Activated CD8-positive, alpha-beta T cell treated with anti-CD3 and anti-CD28 coated beads, Interleukin-2, amount 10 ng/mL, durations not matched to agents 7 days and 5 days (primary cell): ENCODE measurements around the gene C4orf33. TPM values are rescaled to one million over a fixed set of nuclear protein-coding genes. Genes with fewer than 3 reads are reported as not detected.

ENCODE experiments used
- ATAC-seq: fragments of 150-1000 bp; cut with Tn5 transposase; one replicate; pipeline ENCODE4 v1.10.0; 2021; ENCODE audit warnings: moderate library complexity
- CTCF ChIA-PET: fragments of 350-600 bp; sonication (Branson Sonifier 250); formaldehyde crosslinking; loops from one replicate; lab custom pipeline; 2021; ENCODE audit warnings: antibody characterized with exemption; lab: Charles Lee
- POLR2A ChIA-PET: fragments of 350-600 bp; sonication (Branson Sonifier 250); formaldehyde crosslinking; loops from one replicate; lab custom pipeline; 2021; ENCODE audit warnings: antibody characterized with exemption; lab: Charles Lee
- DNase-seq: peaks from one replicate; pipeline ENCODE4 v3.0.0-alpha.2; 2020
- H3K27ac Mint-ChIP-seq: one replicate; pipeline ENCODE4 v1.8.0; 2021; ENCODE audit warnings: mild to moderate bottlenecking, mixed read lengths
- H3K27me3 Mint-ChIP-seq: one replicate; pipeline ENCODE4 v1.8.0; 2021; ENCODE audit warnings: low read depth, mixed read lengths
- H3K36me3 Mint-ChIP-seq: one replicate; pipeline ENCODE4 v1.8.0; 2021; ENCODE audit warnings: low read depth, mixed read lengths
- H3K4me1 Mint-ChIP-seq: one replicate; pipeline ENCODE4 v1.8.0; 2021; ENCODE audit warnings: low read depth, mixed read lengths
- H3K4me3 Mint-ChIP-seq: one replicate; pipeline ENCODE4 v1.8.0; 2021; ENCODE audit warnings: mild to moderate bottlenecking, mixed read lengths
- H3K9me3 Mint-ChIP-seq: one replicate; pipeline ENCODE4 v1.8.0; 2022; ENCODE audit warnings: mixed read lengths; ENCODE audit not compliant: insufficient read depth
- total RNA-seq, 2 experiments: library from RNA; stranded (reverse); gene quantifications; one replicate each; pipeline ENCODE4 v1.2.3, GENCODE V29; 2021

Gene C4orf33
- total RNA-seq, 2 experiments from 2014 or later, result 20.3 to 22.0 TPM

DNA sequence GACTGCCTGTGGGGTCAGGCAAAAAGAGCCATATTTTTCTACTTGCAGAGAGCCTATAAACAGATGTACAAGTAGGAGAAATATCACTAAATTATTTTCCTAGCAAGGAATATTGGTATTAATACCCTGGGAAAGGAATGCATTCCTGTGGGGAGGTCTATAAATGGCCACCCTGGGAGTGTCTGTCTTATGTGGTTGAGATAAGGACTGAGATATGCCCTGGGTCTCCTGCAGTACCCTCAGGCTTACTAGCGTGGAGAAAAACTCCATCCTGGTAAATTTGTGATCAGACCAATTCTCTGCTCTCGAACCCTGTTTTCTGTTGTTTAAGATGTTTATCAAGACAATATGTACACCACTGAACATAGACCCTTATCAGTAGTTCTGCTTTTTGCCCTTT, 35.4 kb downstream of the C4orf33 start:
- POLR2A ChIA-PET, result no interaction called here
- Mint-ChIP-seq H3K9me3 (no peaks in the 10 kb centered on the region), H3K36me3 (no peaks in the 10 kb centered on the region), H3K27me3 (no peaks in the 10 kb centered on the region), H3K4me3 (no peak overlapping the region), H3K4me1 (no peaks in the 10 kb centered on the region), H3K27ac (no peak overlapping the region)
- no peak for DNase-seq
- no peak for ATAC-seq
- CTCF ChIA-PET, result no interaction called here

DNA sequence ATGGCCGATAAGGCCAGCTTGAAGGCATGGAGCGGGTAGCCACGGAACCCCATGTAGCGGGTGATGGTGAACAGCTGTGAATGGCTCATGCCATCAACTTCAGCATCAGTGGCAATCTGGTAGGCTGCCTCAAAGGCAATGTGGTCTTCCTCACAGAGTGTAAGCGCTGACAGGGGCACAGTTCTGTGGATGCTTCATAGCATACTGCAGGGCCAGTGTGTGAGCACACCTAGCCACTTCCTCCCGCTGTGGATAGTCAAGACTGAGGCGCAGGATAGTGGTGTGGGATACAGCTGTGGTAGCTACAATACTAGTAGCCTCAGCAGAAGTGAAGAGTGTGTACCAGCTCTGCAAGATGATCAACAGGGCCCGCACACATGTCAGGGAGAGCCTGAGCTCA, 40.5 kb downstream of the C4orf33 start:
- DNase-seq, result no peak
- ChIA-PET CTCF (no interaction called here), POLR2A (no interaction called here)
- H3K4me3 Mint-ChIP-seq, result no peak overlapping the region
- no peaks in the 10 kb centered on the region for H3K36me3 Mint-ChIP-seq
- ATAC-seq, result no peak
- H3K4me1 Mint-ChIP-seq, result no peaks in the 10 kb centered on the region
- H3K27me3 Mint-ChIP-seq, result peaks cover 4% of the 10 kb centered on the region
- H3K9me3 Mint-ChIP-seq, result no peaks in the 10 kb centered on the region
- H3K27ac Mint-ChIP-seq, result no peak overlapping the region

DNA sequence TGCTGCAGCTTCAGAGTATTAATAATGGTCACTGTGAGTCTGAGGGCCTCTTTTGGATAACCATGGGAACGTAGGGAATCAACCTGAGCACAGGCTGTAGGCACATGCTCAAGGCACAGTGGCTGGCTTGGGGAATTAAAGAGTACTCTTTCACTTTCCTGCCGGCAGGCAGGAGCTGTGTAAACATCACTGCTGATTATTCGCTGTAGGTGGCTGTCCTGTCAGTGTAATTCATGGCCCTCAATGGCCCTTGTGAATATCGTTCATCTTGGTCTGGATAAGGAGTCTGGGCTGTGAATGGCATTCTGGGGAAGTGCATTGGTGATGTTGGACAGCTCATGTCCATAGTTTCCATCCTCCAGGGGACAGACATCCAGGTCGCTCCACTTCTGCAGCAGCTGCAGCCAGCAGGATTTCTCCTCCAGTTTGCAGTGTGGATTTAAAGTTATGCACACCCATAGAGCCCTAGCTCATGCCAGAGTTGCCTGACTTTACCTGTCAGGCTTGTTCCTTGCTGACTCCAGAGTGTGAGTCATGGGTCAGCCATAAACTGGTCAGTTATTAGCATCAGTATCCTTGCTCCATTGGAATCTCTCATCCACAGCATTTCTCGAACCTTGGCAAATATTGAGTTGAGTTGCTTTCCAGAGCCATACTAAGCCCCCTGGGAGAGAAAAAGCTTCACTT, 43.0 kb downstream of the C4orf33 start:
- no peak overlapping the region for H3K4me3 Mint-ChIP-seq
- peaks cover 14% of the 10 kb centered on the region for H3K27me3 Mint-ChIP-seq
- DNase-seq (no peak), ATAC-seq (no peak)
- CTCF ChIA-PET, result no interaction called here
- no peak overlapping the region for H3K27ac Mint-ChIP-seq
- no peaks in the 10 kb centered on the region for H3K9me3 Mint-ChIP-seq
- POLR2A ChIA-PET, result no interaction called here
- no peaks in the 10 kb centered on the region for H3K36me3 Mint-ChIP-seq
- H3K4me1 Mint-ChIP-seq, result no peaks in the 10 kb centered on the region

DNA sequence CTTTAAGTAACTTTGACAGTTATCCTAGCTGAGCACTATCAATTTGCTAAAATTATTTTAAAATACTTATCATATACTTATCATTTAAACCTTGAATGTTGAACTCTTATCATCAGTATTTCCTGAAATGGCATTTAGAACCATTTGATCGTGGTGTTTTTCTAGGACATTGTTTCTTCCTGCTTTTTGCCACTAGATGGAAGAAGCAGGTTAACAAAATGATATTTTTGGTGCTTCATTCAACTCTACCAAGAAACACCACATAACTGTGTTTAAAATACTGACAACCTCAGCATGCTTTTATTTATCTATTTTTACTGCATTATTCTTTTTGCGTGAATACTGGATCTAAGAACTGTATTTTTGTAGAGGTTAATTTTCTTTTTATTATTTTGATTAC, 44.6 kb downstream of the C4orf33 start:
- no peaks in the 10 kb centered on the region for H3K9me3 Mint-ChIP-seq
- CTCF ChIA-PET, result no interaction called here
- H3K4me3 Mint-ChIP-seq, result no peak overlapping the region
- no peaks in the 10 kb centered on the region for H3K36me3 Mint-ChIP-seq
- peaks cover 19% of the 10 kb centered on the region for H3K27me3 Mint-ChIP-seq
- DNase-seq (no peak), ATAC-seq (no peak)
- no peak overlapping the region for H3K27ac Mint-ChIP-seq
- H3K4me1 Mint-ChIP-seq, result no peaks in the 10 kb centered on the region
- POLR2A ChIA-PET, result no interaction called here

- no peak for ATAC-seq
These were observed 47.4 kb downstream of the C4orf33 start for GRCh38 chr4:129143359-129143758.

GRCh38 chr4:129144755-129145206, 48.8 kb downstream of the C4orf33 start:
- Mint-ChIP-seq H3K36me3 (no peaks in the 10 kb centered on the region), H3K4me3 (no peak overlapping the region), H3K4me1 (no peaks in the 10 kb centered on the region), H3K27ac (no peak overlapping the region), H3K27me3 (peaks cover 19% of the 10 kb centered on the region), H3K9me3 (no peaks in the 10 kb centered on the region)
- CTCF ChIA-PET, result no interaction called here
- no peak for ATAC-seq
- no peak for DNase-seq
- POLR2A ChIA-PET, result no interaction called here

More at GRCh38 chr4:129143359-129143758, 47.4 kb downstream of the C4orf33 start:
- Mint-ChIP-seq H3K4me1 (no peaks in the 10 kb centered on the region), H3K4me3 (no peak overlapping the region), H3K27ac (no peak overlapping the region), H3K36me3 (no peaks in the 10 kb centered on the region), H3K27me3 (peaks cover 19% of the 10 kb centered on the region), H3K9me3 (no peaks in the 10 kb centered on the region)
- ChIA-PET POLR2A (no interaction called here), CTCF (no interaction called here)
- no peak for DNase-seq

GRCh38 chr4:129145222-129145730, 49.3 kb downstream of the C4orf33 start:
- Mint-ChIP-seq H3K4me1 (no peaks in the 10 kb centered on the region), H3K36me3 (no peaks in the 10 kb centered on the region), H3K4me3 (no peak overlapping the region), H3K9me3 (no peaks in the 10 kb centered on the region), H3K27me3 (peaks cover 17% of the 10 kb centered on the region), H3K27ac (no peak overlapping the region)
- DNase-seq (no peak), ATAC-seq (no peak)
- CTCF ChIA-PET, result no interaction called here
- POLR2A ChIA-PET, result no interaction called here

- Mint-ChIP-seq H3K4me3 (no peak overlapping the region), H3K27ac (no peak overlapping the region), H3K36me3 (no peaks in the 10 kb centered on the region), H3K9me3 (no peaks in the 10 kb centered on the region), H3K4me1 (no peaks in the 10 kb centered on the region), H3K27me3 (peaks cover 13% of the 10 kb centered on the region)
- ChIA-PET CTCF (no interaction called here), POLR2A (no interaction called here)
- ATAC-seq (no peak), DNase-seq (no peak)
These were observed 50.7 kb downstream of the C4orf33 start for GRCh38 chr4:129146639-129147038.

GRCh38 chr4:129148892-129149291, 52.9 kb downstream of the C4orf33 start:
- H3K36me3 Mint-ChIP-seq, result no peaks in the 10 kb centered on the region
- ChIA-PET POLR2A (no interaction called here), CTCF (no interaction called here)
- H3K4me1 Mint-ChIP-seq, result no peaks in the 10 kb centered on the region
- H3K9me3 Mint-ChIP-seq, result no peaks in the 10 kb centered on the region
- H3K27ac Mint-ChIP-seq, result no peak overlapping the region
- DNase-seq (no peak), ATAC-seq (no peak)
- no peak overlapping the region for H3K4me3 Mint-ChIP-seq
- H3K27me3 Mint-ChIP-seq, result peaks cover 12% of the 10 kb centered on the region

- no peak for DNase-seq
- Mint-ChIP-seq H3K27ac (no peak overlapping the region), H3K27me3 (peaks cover 8% of the 10 kb centered on the region), H3K4me3 (no peak overlapping the region), H3K9me3 (no peaks in the 10 kb centered on the region), H3K36me3 (no peaks in the 10 kb centered on the region), H3K4me1 (no peaks in the 10 kb centered on the region)
- ChIA-PET CTCF (no interaction called here), POLR2A (no interaction called here)
- ATAC-seq, result no peak
These were observed 54.0 kb downstream of the C4orf33 start for GRCh38 chr4:129149906-129150305.

- no peaks in the 10 kb centered on the region for H3K36me3 Mint-ChIP-seq
- H3K4me1 Mint-ChIP-seq, result no peaks in the 10 kb centered on the region
- DNase-seq (no peak), ATAC-seq (no peak)
- POLR2A ChIA-PET, result no interaction called here
- H3K27me3 Mint-ChIP-seq, result peaks cover 8% of the 10 kb centered on the region
- H3K9me3 Mint-ChIP-seq, result no peaks in the 10 kb centered on the region
- no peak overlapping the region for H3K27ac Mint-ChIP-seq
- CTCF ChIA-PET, result interaction anchor here (0.6 kb wide), 1 partner anchor 11 kb away, joined by 3 read pairs; no protein-coding TSS in a partner anchor
- no peak overlapping the region for H3K4me3 Mint-ChIP-seq
These were observed 56.4 kb downstream of the C4orf33 start for GRCh38 chr4:129152350-129152749.

DNA sequence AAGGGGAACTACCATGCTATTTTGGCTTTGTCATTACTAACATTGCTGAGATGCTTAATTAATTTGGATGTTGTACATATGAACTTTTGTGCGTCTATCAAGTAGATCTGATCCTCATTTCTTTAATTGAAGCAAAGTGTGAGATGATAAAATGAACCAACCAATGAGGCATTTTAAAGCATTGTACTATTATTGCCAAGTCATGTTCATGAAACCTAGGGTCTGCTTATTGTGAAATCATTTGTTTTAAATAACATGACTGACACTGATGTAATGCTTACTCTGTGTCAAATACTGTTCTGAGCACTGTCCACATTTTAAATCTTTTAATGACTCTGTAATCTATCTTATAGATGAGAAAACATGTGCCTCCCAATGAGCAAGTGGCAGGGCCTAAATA, 57.7 kb downstream of the C4orf33 start:
- ChIA-PET CTCF (no interaction called here), POLR2A (no interaction called here)
- Mint-ChIP-seq H3K27me3 (peaks cover 10% of the 10 kb centered on the region), H3K4me1 (no peaks in the 10 kb centered on the region), H3K36me3 (no peaks in the 10 kb centered on the region), H3K9me3 (no peaks in the 10 kb centered on the region), H3K4me3 (no peak overlapping the region), H3K27ac (no peak overlapping the region)
- no peak for ATAC-seq
- no peak for DNase-seq
